Retina (tissue), 1 donor: ENCODE measurements around the gene ZNF264.
A peak's percentile ranks its signal among the peaks of the same experiment; 100 is the strongest.
"Not testable (repeated sequence)": the region's sequence is repeated elsewhere in the genome, so short reads cannot be mapped to it uniquely, and the experiment has no call there.

Experiments used
- DNase-seq: peaks from one replicate; pipeline ENCODE4 v3.0.0-alpha.2; 2016

ZNF264 gene

DNA sequence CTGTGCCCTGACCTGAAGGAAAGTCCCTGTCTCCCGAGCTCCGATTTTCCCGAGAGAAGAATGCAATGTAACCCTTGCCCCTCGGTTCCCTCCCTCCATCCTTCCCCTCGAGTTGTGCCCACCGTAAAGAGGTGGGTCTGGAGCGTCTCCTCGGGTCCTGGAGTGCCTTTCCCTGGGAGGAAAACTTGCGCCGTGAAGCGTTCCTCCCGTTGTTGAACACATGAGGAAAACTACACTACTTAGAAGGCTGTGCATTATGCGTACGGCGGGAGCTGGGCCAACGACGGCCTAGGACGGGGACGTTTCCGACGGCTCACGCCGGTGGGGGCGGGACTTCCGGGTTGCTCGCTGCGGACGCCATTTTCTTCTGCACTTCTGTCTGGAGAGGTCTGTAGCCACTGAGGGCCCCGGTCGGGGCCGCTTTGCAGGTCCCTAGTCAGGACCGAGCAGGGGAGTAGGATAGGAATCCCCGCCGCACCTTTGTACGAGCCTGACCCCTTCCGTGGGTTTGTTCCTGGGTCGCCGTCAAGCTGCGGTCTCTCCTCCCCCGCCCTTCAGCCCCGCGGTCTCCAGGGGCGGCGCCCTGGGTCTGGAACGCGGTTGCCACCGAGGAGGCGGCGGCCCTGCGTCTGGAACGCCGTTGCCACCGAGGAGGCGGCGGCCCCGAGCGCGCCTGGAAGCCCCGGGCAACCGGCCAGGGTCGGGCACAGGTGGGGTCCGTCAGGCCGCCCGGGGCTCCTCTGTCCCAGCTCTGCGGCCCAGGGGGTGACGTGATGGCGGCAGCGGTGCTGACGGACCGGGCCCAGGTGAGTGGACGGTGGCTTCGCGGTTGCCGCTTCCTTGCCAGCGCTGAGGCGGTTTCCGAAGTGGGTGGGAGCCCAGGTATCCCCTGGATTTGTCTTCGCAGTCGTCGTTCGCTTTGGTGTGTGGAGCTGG, at the start of gene ZNF264:
Gene ZNF264 (plus strand): TSS at position 360 of the 936 bp plus-strand sequence. CDS start 414 bp downstream, at position 774.
- DNase-seq, result peak; percentile 96

GRCh38 chr19:57141699-57142098, 49.6 kb upstream of the ZNF264 start:
- DNase-seq, result no peak

- DNase-seq, result no peak
Measured at GRCh38 chr19:57152921-57153320, 38.4 kb upstream of the ZNF264 start.

DNA sequence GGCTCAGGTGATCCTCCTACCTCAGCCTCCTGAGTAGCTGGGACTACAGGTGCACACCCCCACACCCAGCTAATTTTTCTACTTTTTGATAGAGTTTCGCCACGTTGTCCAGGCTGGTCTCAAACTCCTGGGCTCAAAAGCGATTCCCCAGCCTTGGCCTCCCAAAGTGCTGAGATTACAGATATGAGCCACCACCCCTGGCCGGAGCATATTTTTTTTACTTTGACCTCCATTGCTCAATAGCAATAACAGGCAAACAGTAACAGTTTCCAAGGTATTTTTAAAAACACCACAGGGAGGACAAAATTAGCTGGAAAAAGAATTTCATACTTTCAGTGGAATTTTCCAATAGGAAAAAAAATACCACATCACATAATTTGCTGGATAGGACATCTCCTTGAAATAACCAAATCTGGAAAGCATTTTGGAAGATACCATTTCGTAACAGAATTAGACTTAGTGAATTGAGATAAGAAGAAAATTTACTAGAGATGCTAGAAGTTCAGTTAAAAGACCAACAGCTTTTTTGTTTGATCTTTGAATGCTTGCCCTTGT, 29.2 kb upstream of the ZNF264 start:
- no peak for DNase-seq

GRCh38 chr19:57165846-57166245, 25.5 kb upstream of the ZNF264 start:
- DNase-seq, result no peak

GRCh38 chr19:57167385-57167784, 23.9 kb upstream of the ZNF264 start, which contains the start of gene DUXA:
Gene DUXA, minus strand, starts transcription at chr19:57167485. Its CDS starts 42 bp downstream, at chr19:57167443.
- no peak for DNase-seq

GRCh38 chr19:57171551-57172081, 19.7 kb upstream of the ZNF264 start:
- DNase-seq, result peak; percentile 58

DNA sequence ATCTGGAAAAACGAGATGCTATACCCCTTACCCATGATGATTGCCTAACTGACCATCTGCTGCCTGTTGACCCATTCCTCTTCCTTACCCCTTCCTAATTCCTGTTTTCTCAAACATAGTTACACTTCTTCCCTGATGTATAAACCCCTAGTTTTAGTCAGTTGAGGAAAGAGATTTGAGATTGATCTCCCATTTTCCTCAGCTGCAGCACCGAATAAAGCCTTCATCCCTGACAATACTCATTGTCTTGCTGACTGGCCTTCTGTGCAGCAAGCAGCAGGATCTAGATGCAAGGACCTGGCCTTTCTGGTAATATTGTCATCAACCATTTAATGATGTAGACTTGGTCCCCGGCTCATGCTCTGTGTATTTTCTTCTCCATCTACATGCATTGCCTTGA, 999 bp upstream of the ZNF264 start:
- no peak for DNase-seq

- DNase-seq, result no peak
Measured at GRCh38 chr19:57192077-57192420, 749 bp downstream of the ZNF264 start.

DNA sequence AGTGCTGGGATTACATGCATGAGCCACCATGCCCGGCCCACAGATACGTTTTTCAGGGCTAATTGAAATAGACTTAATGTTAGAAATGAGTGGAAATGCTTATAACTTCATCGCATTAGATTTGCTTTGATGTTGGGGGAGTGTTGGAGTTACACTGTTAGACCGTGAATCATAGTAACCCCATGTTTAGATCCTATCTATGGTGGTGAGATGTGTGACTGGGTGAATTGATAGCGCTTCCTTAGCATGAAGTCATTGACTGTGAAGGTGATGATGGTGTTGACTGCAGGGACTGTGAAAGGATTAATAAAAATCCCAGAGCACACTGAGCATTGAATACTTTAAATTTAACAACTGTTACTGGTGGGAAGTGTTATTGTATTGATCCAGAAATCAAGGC, 1.7 kb downstream of the ZNF264 start:
- no peak for DNase-seq

DNA sequence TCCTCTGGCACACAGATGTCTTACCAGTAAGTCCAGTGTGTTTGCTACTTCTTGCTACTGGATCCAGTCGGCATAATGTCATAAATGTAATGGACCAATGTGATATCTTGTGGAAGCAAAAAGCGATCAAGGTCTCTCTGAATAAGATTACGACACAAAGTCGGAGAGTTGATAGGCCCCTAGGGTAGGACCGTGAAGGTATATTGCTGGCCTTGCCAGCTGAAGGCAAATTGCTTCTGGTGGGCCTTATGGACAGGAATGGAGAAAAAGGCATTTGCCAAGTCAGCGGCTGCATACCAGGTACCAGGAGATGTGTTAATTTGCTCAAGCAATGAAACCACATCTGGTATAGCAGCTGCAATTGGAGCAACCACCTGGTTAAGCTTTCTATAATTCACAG, 6.6 kb downstream of the ZNF264 start:
- not testable (repeated sequence) for DNase-seq

- no peak for DNase-seq
Measured at GRCh38 chr19:57202160-57202559, 10.9 kb downstream of the ZNF264 start.

- DNase-seq, result no peak
Measured at GRCh38 chr19:57210381-57210780, 19.1 kb downstream of the ZNF264 start.

DNA sequence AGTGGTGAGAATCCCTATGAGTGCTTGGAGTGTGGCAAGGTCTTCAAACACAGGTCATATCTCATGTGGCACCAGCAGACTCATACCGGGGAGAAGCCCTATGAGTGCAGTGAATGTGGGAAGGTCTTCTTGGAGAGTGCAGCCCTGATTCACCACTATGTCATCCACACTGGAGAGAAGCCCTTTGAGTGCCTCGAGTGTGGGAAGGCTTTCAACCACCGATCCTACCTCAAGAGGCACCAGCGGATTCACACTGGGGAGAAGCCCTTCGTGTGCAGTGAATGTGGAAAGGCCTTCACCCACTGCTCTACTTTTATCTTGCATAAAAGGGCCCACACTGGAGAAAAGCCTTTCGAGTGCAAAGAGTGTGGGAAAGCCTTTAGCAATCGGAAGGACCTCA, 20.8 kb downstream of the ZNF264 start:
- no peak for DNase-seq

DNA sequence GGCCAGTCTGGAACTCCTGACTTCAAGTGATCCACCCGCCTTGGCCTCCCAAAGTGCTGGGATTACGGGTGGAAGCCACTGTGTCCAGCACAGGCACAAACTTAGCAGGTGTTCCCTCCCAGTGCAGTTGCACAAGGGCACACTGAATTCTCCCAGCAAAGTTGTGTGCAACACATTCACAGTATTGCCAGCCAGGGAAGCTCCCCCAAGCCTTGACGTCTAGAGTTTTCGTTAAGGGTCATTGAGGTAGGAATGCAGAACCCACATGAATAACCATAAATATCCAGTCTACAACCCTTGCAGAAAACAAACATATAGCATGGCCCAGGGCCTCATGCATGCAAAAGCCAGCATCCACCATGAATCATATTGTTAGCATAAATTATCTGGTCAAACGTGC, 36.2 kb downstream of the ZNF264 start:
- no peak for DNase-seq

GRCh38 chr19:57231686-57232085, 40.4 kb downstream of the ZNF264 start:
- no peak for DNase-seq

GRCh38 chr19:57233207-57233606, 41.9 kb downstream of the ZNF264 start:
- no peak for DNase-seq

DNA sequence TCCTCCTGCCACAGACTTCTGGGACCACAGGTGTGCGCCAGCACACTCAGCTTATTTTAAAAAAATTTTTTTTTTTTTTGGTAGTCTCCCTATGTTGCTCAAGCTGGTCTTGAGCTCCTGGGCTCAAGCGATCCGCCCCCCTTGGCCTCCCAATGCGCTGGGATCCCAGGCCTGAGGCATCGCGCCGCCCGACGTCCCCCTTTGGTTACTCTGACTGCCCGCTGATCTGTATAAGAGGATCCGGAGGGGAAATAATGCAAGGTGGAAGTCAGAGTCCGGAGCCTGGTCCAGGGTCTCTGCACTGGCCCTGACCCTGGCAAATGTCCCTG, 48.6 kb downstream of the ZNF264 start:
- no peak for DNase-seq

GRCh38 chr19:57240311-57241090, 49.2 kb downstream of the ZNF264 start, which contains the start of gene ZNF805:
Gene ZNF805, plus strand, starts transcription at chr19:57240632. Its CDS starts 260 bp downstream, at chr19:57240892.
- peak; percentile 95 for DNase-seq

- DNase-seq, result no peak
Measured at GRCh38 chr19:57241176-57241575, 49.9 kb downstream of the ZNF264 start.

DNA sequence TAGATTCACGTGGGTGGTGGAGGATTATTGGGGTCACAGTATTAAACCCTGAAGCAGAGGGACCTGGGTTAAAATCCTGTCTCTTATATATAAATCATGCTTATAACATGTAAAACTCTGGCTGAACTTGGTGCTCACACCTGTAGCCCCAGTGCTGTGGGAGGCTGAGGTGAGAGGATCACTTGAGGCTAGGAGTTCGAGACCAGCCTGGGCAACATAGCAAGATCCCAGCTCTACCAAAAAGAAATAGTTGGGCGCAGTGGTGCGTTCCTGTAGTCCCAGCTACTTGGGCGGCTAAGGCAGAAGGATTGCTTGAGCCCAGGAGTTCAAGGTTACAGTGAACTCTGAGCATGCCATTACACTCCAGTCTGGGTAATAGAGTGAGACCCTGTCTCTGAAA, 51.5 kb downstream of the ZNF264 start:
- no peak for DNase-seq

DNA sequence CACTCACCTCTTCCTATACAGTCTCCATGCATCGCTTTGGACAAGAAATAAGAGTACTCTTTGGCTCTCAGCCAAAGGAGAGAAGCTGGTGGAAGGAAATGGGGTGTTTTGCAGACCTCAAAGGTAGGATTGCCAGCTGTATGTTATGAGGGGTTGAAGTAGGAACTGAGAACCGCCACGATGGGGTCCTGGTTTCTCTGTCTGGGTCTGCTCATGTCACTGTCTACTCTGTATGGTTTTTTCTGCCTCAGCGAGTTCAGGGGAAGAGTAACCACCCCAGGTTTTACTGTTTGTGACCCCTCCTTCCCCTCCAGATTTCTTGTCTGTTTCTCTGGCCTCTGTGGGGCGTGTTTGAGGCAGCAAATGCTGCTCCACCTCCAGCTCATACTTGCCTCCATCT, 53.2 kb downstream of the ZNF264 start:
- no peak for DNase-seq

DNA sequence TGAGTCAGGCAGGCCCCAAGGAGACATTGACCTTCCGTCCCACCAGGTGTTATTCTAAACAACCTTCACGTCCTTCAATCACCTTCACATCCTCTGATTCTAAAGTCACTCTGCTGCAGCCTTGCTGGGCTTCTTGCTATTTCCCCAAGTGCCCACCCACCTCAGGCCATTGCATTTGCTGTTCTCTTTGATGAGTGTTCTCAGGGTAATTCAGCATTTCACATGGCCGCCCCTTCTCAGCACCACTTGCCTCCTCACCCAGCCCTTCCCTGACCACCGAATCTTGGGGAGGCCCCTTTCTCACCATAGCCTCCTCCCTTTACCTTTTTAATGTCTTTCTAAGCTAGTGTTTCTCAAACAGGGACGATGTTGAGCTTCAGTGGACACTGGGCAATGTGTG, 53.8 kb downstream of the ZNF264 start:
- no peak for DNase-seq
